HepG2 (cell line): ENCODE results near the gene HDAC3. TPM values are rescaled to one million over a fixed set of nuclear protein-coding genes. Genes with fewer than 3 reads are reported as not detected.

ENCODE experiments used
- ATAC-seq: fragments of 200-7000 bp; cut with Tn5 transposase; 3 replicates; pipeline ENCODE4 v1.9.1; 2020; ENCODE audit warnings: mild to moderate bottlenecking, moderate library complexity
- BruUV-seq: library from RNA; stranded (reverse); fragments of 400-500 nt; replicated peaks from 2 replicates; lab custom pipeline; 2021; lab: Mats Ljungman, UMichigan
- CTCF ChIA-PET: fragments of 300-600 bp; formaldehyde crosslinking; extraction: SDS; loops from one replicate; lab custom pipeline; 2021; ENCODE audit warnings: low total read pairs, inconsistent platforms, low intra/inter-chr PET ratio; lab: Yijun Ruan, JAX
- POLR2A ChIA-PET: fragments of 350-600 bp; sonication (Branson Sonifier 250); formaldehyde crosslinking; loops from one replicate; lab custom pipeline; 2020; ENCODE audit warnings: antibody characterized with exemption, inconsistent platforms; lab: Yijun Ruan, JAX
- DNase-seq: peaks from one replicate; pipeline ENCODE4 v3.0.0-alpha.2; 2015; ENCODE audit warnings: low spot score
- FAIRE-seq: peaks from 3 replicates; lab custom pipeline; 2011; peaks lifted over from hg19 to GRCh38; lab: Jason Lieb, UNC
- H2AFZ ChIP-seq: one replicate; pipeline ENCODE4 v1.6.1; 2011; ENCODE audit warnings: low read length, inconsistent platforms
- H3K27ac ChIP-seq: fragments of 300-600 bp; 3 replicates; pipeline ENCODE4 v1.8.0; 2011; ENCODE audit warnings: mixed run types, mild to moderate bottlenecking, mixed read lengths, low read length, inconsistent platforms; ENCODE audit not compliant: insufficient read depth; ENCODE audit errors: extremely low read length
- H3K27me3 ChIP-seq, 2 experiments: fragments of 200-600 bp in 1 of 2; 2 replicates in 1 of 2; 3 replicates in 1 of 2; pipeline versions ENCODE4 v1.6.0 to v1.8.0; 2011; ENCODE audit warnings: low read length in 2 of 2, mild to moderate bottlenecking in 2 of 2, moderate library complexity in 2 of 2, inconsistent platforms in 1 of 2; ENCODE audit not compliant: insufficient read depth in 2 of 2, control insufficient read depth in 1 of 2
- H3K36me3 ChIP-seq, 2 experiments: fragments of 200-600 bp in 1 of 2; replicated peaks in 1 of 2; 2 replicates in 1 of 2; 3 replicates in 1 of 2; pipeline versions ENCODE4 v1.5.1 to v1.8.0; 2011; ENCODE audit warnings: low read length in 2 of 2, inconsistent platforms in 1 of 2; ENCODE audit not compliant: insufficient read depth in 2 of 2, control insufficient read depth in 1 of 2
- H3K4me1 ChIP-seq: 2 replicates; pipeline ENCODE4 v1.5.1; 2012; ENCODE audit warnings: low read length, inconsistent platforms; ENCODE audit not compliant: insufficient read depth
- H3K4me2 ChIP-seq: 2 replicates; pipeline ENCODE4 v1.6.0; 2011; ENCODE audit warnings: low read depth, low read length, inconsistent platforms
- H3K4me3 ChIP-seq, 3 experiments: fragments of 200-600 bp in 1 of 3; sonication (generic), shearing (Covaris generic) in 1 of 3; replicated peaks in 1 of 3; 2 replicates each; pipeline ENCODE4 v1.5.1; 2011 to 2016; ENCODE audit warnings: low read length in 3 of 3, inconsistent platforms in 2 of 3, low read depth in 2 of 3, mild to moderate bottlenecking in 2 of 3, control low read depth in 1 of 3, mixed read lengths in 1 of 3; ENCODE audit not compliant: insufficient read depth in 1 of 3
- H3K79me2 ChIP-seq: one replicate; pipeline ENCODE4 v1.6.1; 2011; ENCODE audit warnings: low read length, inconsistent platforms; ENCODE audit not compliant: insufficient read depth
- H3K9ac ChIP-seq: 2 replicates; pipeline ENCODE4 v1.6.0; 2011; ENCODE audit warnings: mild to moderate bottlenecking, low read depth, low read length, inconsistent platforms; ENCODE audit not compliant: insufficient read depth
- H3K9me3 ChIP-seq: 2 replicates; pipeline ENCODE4 v1.5.1; 2012; ENCODE audit warnings: mild to moderate bottlenecking, low read length
- H4K20me1 ChIP-seq: 2 replicates; pipeline ENCODE4 v1.6.0; 2011; ENCODE audit warnings: inconsistent platforms, mild to moderate bottlenecking, low read length, moderate library complexity; ENCODE audit not compliant: insufficient read depth
- HNRNPL ChIP-seq: fragments of 200-400 bp; formaldehyde crosslinking; IDR thresholded peaks from 2 replicates; pipeline ENCODE4 v1.6.1; 2017; ENCODE audit warnings: mild to moderate bottlenecking, low read depth, low read length
- MIXL1 ChIP-seq: IDR thresholded peaks from 2 replicates; pipeline ENCODE4 v1.6.1; 2016
- NFKBIZ ChIP-seq: IDR thresholded peaks from 2 replicates; pipeline ENCODE4 v1.6.1; 2018; ENCODE audit warnings: missing genetic modification reagents, missing compliant biosample characterization
- PLRG1 ChIP-seq: fragments of 450-650 bp; conservative IDR thresholded peaks from 2 replicates; pipeline ENCODE4 v1.6.1; 2016
- RFX1 ChIP-seq: fragments of 450-650 bp; IDR thresholded peaks from 2 replicates; pipeline ENCODE4 v1.6.1; 2017
- RFX3 ChIP-seq: IDR thresholded peaks from 2 replicates; pipeline ENCODE4 v1.6.1; 2016; ENCODE audit warnings: missing biosample characterization, missing genetic modification reagents
- RFXANK ChIP-seq: IDR thresholded peaks from 2 replicates; pipeline ENCODE4 v1.6.1; 2016
- SAFB2 ChIP-seq: sonication (generic); formaldehyde crosslinking; IDR thresholded peaks from 2 replicates; pipeline ENCODE4 v1.5.1; 2020; ENCODE audit warnings: missing genetic modification reagents, low read depth, mild to moderate bottlenecking, borderline replicate concordance
- TOPORS ChIP-seq: sonication (generic); formaldehyde crosslinking; IDR thresholded peaks from 2 replicates; pipeline ENCODE4 v1.8.0; 2023; ENCODE audit warnings: mild to moderate bottlenecking, missing genetic modification reagents
- ZMYM3 ChIP-seq: sonication (generic); formaldehyde crosslinking; IDR thresholded peaks from 2 replicates; pipeline ENCODE4 v1.5.1; 2020; ENCODE audit warnings: mild to moderate bottlenecking, missing genetic modification reagents
- ZNF674 ChIP-seq: sonication (generic); formaldehyde crosslinking; IDR thresholded peaks from 2 replicates; pipeline ENCODE4 v1.5.0; 2020; ENCODE audit warnings: low read depth, mild to moderate bottlenecking, missing genetic modification reagents
- ZSCAN30 ChIP-seq: sonication (generic); formaldehyde crosslinking; IDR thresholded peaks from 2 replicates; pipeline ENCODE4 v1.5.0; 2020; ENCODE audit warnings: mild to moderate bottlenecking, missing genetic modification reagents
- WGBS: methylation state at CpG from one replicate; pipeline ENCODE4 v1.1.6; 2017; ENCODE audit warnings: low lambda C conversion rate; 5-methylcytosine and 5-hydroxymethylcytosine counted together
- in situ Hi-C: cut with HindIII; loops from 2 replicates; pipeline ENCODE4 v1.10.0; 2017; ENCODE audit warnings: low pct_unique_long_range_greater_than_20kb; ENCODE audit not compliant: extremely low pct_ligation_motif_present
- intact Hi-C: fragments of 100-400 bp; cut with micrococcal nuclease; formaldehyde crosslinking; loops from one replicate; pipeline ENCODE4 v1.10.0; 2022; ENCODE audit not compliant: unreplicated experiment
- polyA plus RNA-seq, 8 experiments: library from polyadenylated mRNA; depleted of rRNA in 3 of 8; stranded (reverse) in 7 of 8; unstranded in 1 of 8; fragments of >200 nt; fragmentation: Illumina TruSeq in 4 of 8; extraction: Trizol in 4 of 8; gene quantifications; 2 replicates each; pipeline versions ENCODE4 v1.2.1 to v1.2.3, GENCODE V29; 2011 to 2016; ENCODE audit warnings: low read depth in 4 of 8, missing spikeins in 1 of 8, mixed read lengths in 1 of 8; ENCODE audit not compliant: insufficient read depth in 1 of 8
- total RNA-seq, 5 experiments: library from RNA; depleted of rRNA; stranded (reverse); fragments of >200 nt; fragmentation: Illumina TruSeq; extraction: Trizol; gene quantifications; 2 replicates each; pipeline ENCODE4 v1.2.3, GENCODE V29; 2016; ENCODE audit warnings: low read depth in 1 of 5
- TF ChIP-seq, protein P1 (sequence below): sonication (generic); formaldehyde crosslinking; IDR thresholded peaks from 2 replicates; pipeline ENCODE4 v1.4.0; 2020; ENCODE audit warnings: missing genetic modification reagents
- TF ChIP-seq, protein P2 (sequence below), 2 experiments: sonication (generic) in 1 of 2; formaldehyde crosslinking in 1 of 2; IDR thresholded peaks; 2 replicates each; pipeline versions ENCODE4 v1.4.0 to v1.6.1; 2018 to 2020; ENCODE audit warnings: missing genetic modification reagents in 2 of 2, borderline replicate concordance in 1 of 2, low read depth in 1 of 2, mild to moderate bottlenecking in 1 of 2, missing biosample characterization in 1 of 2

Gene HDAC3
- total and polyA plus RNA-seq, 2 of the 13 experiments (the other 11 are each of a cell fraction or from before 2014, with no cell fraction given) = 84.0 to 94.1 TPM

DNA sequence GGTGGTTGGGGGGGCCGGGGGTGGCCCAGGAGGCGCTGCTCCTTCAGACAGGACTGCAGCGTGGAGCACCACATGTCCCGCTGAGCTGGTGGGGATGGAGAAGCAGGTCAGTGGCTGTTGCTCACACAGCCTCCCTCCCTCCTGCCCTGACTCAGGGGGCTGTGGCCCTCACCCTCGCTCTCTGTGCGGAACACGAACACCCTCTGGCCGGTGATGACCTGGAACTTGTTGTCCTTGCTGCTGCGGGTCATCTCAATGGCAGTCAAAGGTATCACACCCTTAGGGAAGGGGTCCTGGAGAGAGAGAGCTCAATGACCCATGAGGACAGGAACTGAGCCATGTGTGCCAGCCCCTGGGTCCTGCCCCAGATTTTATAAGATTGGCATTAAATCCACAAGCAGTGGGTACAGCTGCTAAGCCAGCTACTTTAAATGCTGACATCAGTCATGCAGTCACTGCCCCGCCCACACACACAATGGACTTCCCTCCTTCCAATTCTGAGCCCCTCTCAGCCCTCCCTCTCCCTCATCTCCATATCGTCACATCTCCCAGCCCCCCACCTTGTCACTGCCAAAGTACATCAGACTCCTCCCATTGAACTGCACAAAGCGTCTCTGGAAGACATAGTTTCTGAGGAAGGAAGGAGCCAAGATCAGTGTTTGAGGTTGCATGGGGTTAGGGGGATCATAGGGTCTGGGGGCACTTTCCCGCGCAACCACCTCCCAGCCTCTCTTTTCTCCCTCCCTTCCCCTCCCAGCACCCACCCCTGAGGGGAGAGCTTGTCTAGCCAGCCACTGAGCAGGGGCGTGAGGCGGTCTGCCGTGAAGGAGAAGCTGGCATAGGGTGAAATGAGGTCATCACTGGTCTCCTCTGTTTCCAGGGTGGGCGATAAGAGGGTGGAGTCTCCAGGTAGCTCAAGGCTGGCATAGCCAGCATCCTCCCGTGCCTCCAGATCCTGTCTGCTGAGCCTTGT, 36.5 kb upstream of the HDAC3 start:
- Histone ChIP-seq H4K20me1 (no peaks in the 10 kb centered on the region), H3K36me3 (no peaks in the 10 kb centered on the region), H3K4me2 (no peak overlapping the region), H2AFZ (no peak overlapping the region), H3K27me3 (peaks cover 2 to 3% of the 10 kb centered on the region in 2 experiments; a peak in 2 of 5 replicates), H3K9ac (no peak overlapping the region), H3K4me3 (no peak overlapping the region), H3K27ac (no peak overlapping the region), H3K79me2 (no peaks in the 10 kb centered on the region), H3K9me3 (no peaks in the 10 kb centered on the region), H3K4me1 (no peaks in the 10 kb centered on the region)
- intact Hi-C loops = no loop called here
- BruUV-seq = no TSS peak
- FAIRE-seq (no peak), DNase-seq (no peak), ATAC-seq (no peak)
- WGBS = 65% methylated on average over 9 of the region's 19 CpGs
- POLR2A ChIA-PET = no interaction called here
- in situ Hi-C loops = no loop called here
- CTCF ChIA-PET = no interaction called here
- TF ChIP-seq RFX1 (no peak), ZNF674 (CRISPR knock-in tag) (no peak), RFX3 (no peak)

DNA sequence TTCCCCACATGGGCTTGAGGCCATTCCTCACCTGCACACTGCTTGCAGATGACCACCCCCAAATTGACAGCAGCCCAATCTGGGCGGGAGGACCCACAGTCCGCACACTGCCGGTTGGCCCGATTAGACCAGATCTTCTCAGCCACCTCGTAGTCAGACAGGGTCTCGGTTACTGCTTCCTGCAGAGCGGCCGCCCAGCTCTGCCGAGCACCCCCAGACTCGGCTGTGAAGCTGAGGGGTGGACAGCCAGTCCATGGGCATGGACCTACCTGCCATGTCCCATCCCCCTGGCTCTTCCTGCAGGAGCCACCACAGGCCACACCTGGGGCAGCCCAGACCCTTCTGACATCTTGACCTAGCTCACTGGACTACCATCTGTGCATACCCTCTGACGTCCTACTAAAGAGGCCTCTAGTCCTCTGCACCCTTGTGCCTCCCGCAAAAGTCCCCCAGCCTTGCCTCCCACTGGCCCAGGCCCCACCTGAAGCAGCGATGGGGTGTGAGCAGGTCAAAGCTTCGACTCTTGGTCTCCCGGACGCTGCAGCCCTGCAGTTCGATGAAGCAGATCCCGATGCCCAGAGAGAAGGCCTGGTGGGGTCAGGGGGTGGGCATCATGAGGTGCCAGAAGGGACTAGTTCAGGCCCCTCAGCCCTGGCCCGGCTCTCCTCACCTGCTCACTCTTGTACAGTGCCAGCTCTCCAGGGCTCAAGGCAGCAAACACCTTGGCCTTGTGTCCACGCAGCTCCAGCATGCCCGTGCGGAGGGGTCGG, 35.6 kb upstream of the HDAC3 start:
- in situ Hi-C loops (no loop called here), intact Hi-C loops (no loop called here)
- no peaks in the 10 kb centered on the region for H3K9me3 ChIP-seq
- peaks cover 2 to 3% of the 10 kb centered on the region in 2 experiments; a peak in 2 of 5 replicates for H3K27me3 ChIP-seq
- H3K4me3 ChIP-seq = no peak overlapping the region
- no peak; the same call in 1 of the 3 replicates for ATAC-seq
- FAIRE-seq = no peak
- BruUV-seq = no TSS peak
- H3K4me2 ChIP-seq = no peak overlapping the region
- ChIA-PET CTCF (no interaction called here), POLR2A (no interaction called here)
- no peak for DNase-seq
- no peaks in the 10 kb centered on the region for H4K20me1 ChIP-seq
- H3K9ac ChIP-seq = no peak overlapping the region
- H3K36me3 ChIP-seq = no peaks in the 10 kb centered on the region
- no peak overlapping the region for H2AFZ ChIP-seq
- no peaks in the 10 kb centered on the region for H3K4me1 ChIP-seq
- H3K27ac ChIP-seq = no peak overlapping the region
- WGBS = 20% methylated on average over 1 of the region's 23 CpGs
- no peaks in the 10 kb centered on the region for H3K79me2 ChIP-seq
- no peak for TF ChIP-seq RFXANK
- TF ChIP-seq SAFB2 (CRISPR knock-in tag) = no peak
- no peak for TF ChIP-seq NFKBIZ
- TF ChIP-seq HNRNPL = no peak
- TF ChIP-seq ZSCAN30 (CRISPR knock-in tag) = no peak
- TF ChIP-seq, protein P1, sequence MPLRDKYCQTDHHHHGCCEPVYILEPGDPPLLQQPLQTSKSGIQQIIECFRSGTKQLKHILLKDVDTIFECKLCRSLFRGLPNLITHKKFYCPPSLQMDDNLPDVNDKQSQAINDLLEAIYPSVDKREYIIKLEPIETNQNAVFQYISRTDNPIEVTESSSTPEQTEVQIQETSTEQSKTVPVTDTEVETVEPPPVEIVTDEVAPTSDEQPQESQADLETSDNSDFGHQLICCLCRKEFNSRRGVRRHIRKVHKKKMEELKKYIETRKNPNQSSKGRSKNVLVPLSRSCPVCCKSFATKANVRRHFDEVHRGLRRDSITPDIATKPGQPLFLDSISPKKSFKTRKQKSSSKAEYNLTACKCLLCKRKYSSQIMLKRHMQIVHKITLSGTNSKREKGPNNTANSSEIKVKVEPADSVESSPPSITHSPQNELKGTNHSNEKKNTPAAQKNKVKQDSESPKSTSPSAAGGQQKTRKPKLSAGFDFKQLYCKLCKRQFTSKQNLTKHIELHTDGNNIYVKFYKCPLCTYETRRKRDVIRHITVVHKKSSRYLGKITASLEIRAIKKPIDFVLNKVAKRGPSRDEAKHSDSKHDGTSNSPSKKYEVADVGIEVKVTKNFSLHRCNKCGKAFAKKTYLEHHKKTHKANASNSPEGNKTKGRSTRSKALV = no peak
- TF ChIP-seq PLRG1 = no peak
- no peak for TF ChIP-seq TOPORS (CRISPR knock-in tag)
- TF ChIP-seq ZMYM3 (CRISPR knock-in tag) = no peak
- TF ChIP-seq, protein P2, sequence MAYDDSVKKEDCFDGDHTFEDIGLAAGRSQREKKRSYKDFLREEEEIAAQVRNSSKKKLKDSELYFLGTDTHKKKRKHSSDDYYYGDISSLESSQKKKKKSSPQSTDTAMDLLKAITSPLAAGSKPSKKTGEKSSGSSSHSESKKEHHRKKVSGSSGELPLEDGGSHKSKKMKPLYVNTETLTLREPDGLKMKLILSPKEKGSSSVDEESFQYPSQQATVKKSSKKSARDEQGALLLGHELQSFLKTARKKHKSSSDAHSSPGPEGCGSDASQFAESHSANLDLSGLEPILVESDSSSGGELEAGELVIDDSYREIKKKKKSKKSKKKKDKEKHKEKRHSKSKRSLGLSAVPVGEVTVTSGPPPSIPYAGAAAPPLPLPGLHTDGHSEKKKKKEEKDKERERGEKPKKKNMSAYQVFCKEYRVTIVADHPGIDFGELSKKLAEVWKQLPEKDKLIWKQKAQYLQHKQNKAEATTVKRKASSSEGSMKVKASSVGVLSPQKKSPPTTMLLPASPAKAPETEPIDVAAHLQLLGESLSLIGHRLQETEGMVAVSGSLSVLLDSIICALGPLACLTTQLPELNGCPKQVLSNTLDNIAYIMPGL (CRISPR knock-in tag; IDR thresholded peaks at IDR 0.05; ENCODE audit: borderline replicate concordance in 1 of 2, low read depth in 1 of 2) = no peak
- no peak for TF ChIP-seq MIXL1 (CRISPR knock-in tag)
